Medulla oblongata (tissue), 1 donor: Measurements from ENCODE around the gene PTPRD.

ENCODE experiments used
- DNase-seq: peaks from one replicate; pipeline ENCODE4 v3.0.0-alpha.2; 2015; ENCODE audit errors: extremely low spot score

Gene PTPRD

GRCh38 chr9:8585036-8585435 is 2027.8 kb downstream of the PTPRD start:
- DNase-seq: no peak

GRCh38 chr9:8579661-8580060 is 2033.1 kb downstream of the PTPRD start:
- DNase-seq: no peak

- no peak for DNase-seq
Observed at GRCh38 chr9:8576741-8577140, 2036.1 kb downstream of the PTPRD start.

- DNase-seq: no peak
Observed at GRCh38 chr9:8574846-8575245, 2038.0 kb downstream of the PTPRD start.

- no peak for DNase-seq
Observed at GRCh38 chr9:8572209-8572608, 2040.6 kb downstream of the PTPRD start.

GRCh38 chr9:8571643-8572042 is 2041.2 kb downstream of the PTPRD start:
- DNase-seq: no peak

GRCh38 chr9:8570776-8571175 is 2042.0 kb downstream of the PTPRD start:
- DNase-seq: no peak

- no peak for DNase-seq
Observed at GRCh38 chr9:8569823-8570222, 2043.0 kb downstream of the PTPRD start.

- no peak for DNase-seq
Observed at GRCh38 chr9:8567963-8568579, 2044.7 kb downstream of the PTPRD start.

GRCh38 chr9:8564960-8565359 is 2047.8 kb downstream of the PTPRD start:
- no peak for DNase-seq

- no peak for DNase-seq
Observed at GRCh38 chr9:8560560-8561525, 2052.0 kb downstream of the PTPRD start.

GRCh38 chr9:8558176-8558575 is 2054.6 kb downstream of the PTPRD start:
- no peak for DNase-seq

- DNase-seq: no peak
Observed at GRCh38 chr9:8555762-8556500, 2056.9 kb downstream of the PTPRD start.

GRCh38 chr9:8553444-8553843 is 2059.4 kb downstream of the PTPRD start:
- no peak for DNase-seq

- DNase-seq: peak; percentile 81
Observed at GRCh38 chr9:8552732-8553131, 2060.1 kb downstream of the PTPRD start.

- DNase-seq: no peak
Observed at GRCh38 chr9:8549214-8549613, 2063.6 kb downstream of the PTPRD start.

GRCh38 chr9:8543219-8543618 is 2069.6 kb downstream of the PTPRD start:
- no peak for DNase-seq

GRCh38 chr9:8542537-8542936 is 2070.3 kb downstream of the PTPRD start:
- no peak for DNase-seq

GRCh38 chr9:8539681-8540197 is 2073.1 kb downstream of the PTPRD start:
- DNase-seq: peak; percentile 45

- DNase-seq: no peak
Observed at GRCh38 chr9:8536845-8537244, 2076.0 kb downstream of the PTPRD start.

- no peak for DNase-seq
Observed at GRCh38 chr9:8534828-8535227, 2078.0 kb downstream of the PTPRD start.

- DNase-seq: no peak
Observed at GRCh38 chr9:8533681-8534080, 2079.1 kb downstream of the PTPRD start.
